ENCODE measurements around the gene KCTD7.
"Not testable (repeated sequence)": the region's sequence is repeated elsewhere in the genome, so short reads cannot be mapped to it uniquely, and the experiment has no call there.

GRCh38 chr7:66591058-66591798 lies 37.5 kb upstream of the KCTD7 start:
- TF ChIP-seq EP300, POLR2A, CTCF, POLR2AphosphoS5 (IDR thresholded peaks at IDR 0.05): not testable (repeated sequence)

Data from suprapubic skin (tissue), 4 donors.